Measurements from ENCODE around the gene GJD4. TPM values are rescaled to one million over a fixed set of nuclear protein-coding genes. Genes with fewer than 3 reads are reported as not detected.
A peak's percentile ranks its signal among the peaks of the same experiment; 100 is the strongest.

GJD4 gene
- total RNA-seq, 1 donor from 2014 or later = not detected

- no peaks in the 10 kb centered on the region for H3K9me3 Mint-ChIP-seq
- H3K36me3 Mint-ChIP-seq (ENCODE audit: low read depth) = peaks cover 1% of the 10 kb centered on the region
- H3K27me3 Mint-ChIP-seq (ENCODE audit: insufficient read depth) = peaks cover 56% of the 10 kb centered on the region
- H3K27ac Mint-ChIP-seq = no peak overlapping the region
- DNase-seq (ENCODE audit: low spot score) = no peak
- H3K4me1 Mint-ChIP-seq (ENCODE audit: low read depth) = peaks cover 10% of the 10 kb centered on the region
- peak overlapping the region; percentile 28 for H3K4me3 Mint-ChIP-seq
- intact Hi-C loops (cut with micrococcal nuclease) = loop anchor here (5.0 kb wide), 2 partner anchors 143 to 1238 kb away; no protein-coding TSS in a partner anchor
Observed at GRCh38 chr10:35639021-35639727, 34.0 kb downstream of the GJD4 start.

- H3K27ac Mint-ChIP-seq = no peak overlapping the region
- H3K36me3 Mint-ChIP-seq (ENCODE audit: low read depth) = peaks cover 1% of the 10 kb centered on the region
- intact Hi-C loops (cut with micrococcal nuclease) = loop anchor here (5.0 to 10.0 kb wide), 3 partner anchors 142 to 1237 kb away; partner anchors contain the start of gene CCNY
- peaks cover 63% of the 10 kb centered on the region for H3K27me3 Mint-ChIP-seq (ENCODE audit: insufficient read depth)
- peaks cover 14% of the 10 kb centered on the region for H3K4me1 Mint-ChIP-seq (ENCODE audit: low read depth)
- H3K4me3 Mint-ChIP-seq = peak overlapping the region; percentile 28
- no peaks in the 10 kb centered on the region for H3K9me3 Mint-ChIP-seq
- no peak for DNase-seq (ENCODE audit: low spot score)
Observed at GRCh38 chr10:35639728-35640401, 34.7 kb downstream of the GJD4 start.

GRCh38 chr10:35640474-35640873 lies 35.3 kb downstream of the GJD4 start:
- no peaks in the 10 kb centered on the region for H3K9me3 Mint-ChIP-seq
- intact Hi-C loops (cut with micrococcal nuclease) = loop anchor here (10.0 kb wide), 1 partner anchor 306 kb away; the partner anchor contains the start of gene CCNY
- no peak for DNase-seq (ENCODE audit: low spot score)
- H3K27ac Mint-ChIP-seq = no peak overlapping the region
- H3K4me3 Mint-ChIP-seq = peak overlapping the region; percentile 81
- peaks cover 1% of the 10 kb centered on the region for H3K36me3 Mint-ChIP-seq (ENCODE audit: low read depth)
- H3K4me1 Mint-ChIP-seq (ENCODE audit: low read depth) = peaks cover 14% of the 10 kb centered on the region
- peaks cover 69% of the 10 kb centered on the region for H3K27me3 Mint-ChIP-seq (ENCODE audit: insufficient read depth)

GRCh38 chr10:35640951-35641675 lies 36.0 kb downstream of the GJD4 start:
- Mint-ChIP-seq H3K36me3 (ENCODE audit: low read depth) (peaks cover 1% of the 10 kb centered on the region), H3K4me3 (peak overlapping the region; percentile 69), H3K27me3 (ENCODE audit: insufficient read depth) (peaks cover 71% of the 10 kb centered on the region), H3K4me1 (ENCODE audit: low read depth) (peaks cover 14% of the 10 kb centered on the region), H3K9me3 (no peaks in the 10 kb centered on the region), H3K27ac (no peak overlapping the region)
- intact Hi-C loops (cut with micrococcal nuclease) = loop anchor here (10.0 kb wide), 1 partner anchor 306 kb away; the partner anchor contains the start of gene CCNY
- DNase-seq (ENCODE audit: low spot score) = peak; percentile 22

- no peak for DNase-seq (ENCODE audit: low spot score)
- H3K36me3 Mint-ChIP-seq (ENCODE audit: low read depth) = peaks cover 1% of the 10 kb centered on the region
- H3K4me3 Mint-ChIP-seq = no peak overlapping the region
- H3K27ac Mint-ChIP-seq = no peak overlapping the region
- H3K4me1 Mint-ChIP-seq (ENCODE audit: low read depth) = peaks cover 14% of the 10 kb centered on the region
- no peaks in the 10 kb centered on the region for H3K9me3 Mint-ChIP-seq
- H3K27me3 Mint-ChIP-seq (ENCODE audit: insufficient read depth) = peaks cover 69% of the 10 kb centered on the region
- intact Hi-C loops (cut with micrococcal nuclease) = loop anchor here (1.0 to 10.0 kb wide), 4 partner anchors 307 to 647 kb away; partner anchors contain the start of genes CCNY and CREM
Observed at GRCh38 chr10:35641676-35642034, 36.5 kb downstream of the GJD4 start.

- peaks cover 67% of the 10 kb centered on the region for H3K27me3 Mint-ChIP-seq (ENCODE audit: insufficient read depth)
- H3K4me1 Mint-ChIP-seq (ENCODE audit: low read depth) = peaks cover 14% of the 10 kb centered on the region
- H3K9me3 Mint-ChIP-seq = no peaks in the 10 kb centered on the region
- H3K27ac Mint-ChIP-seq = no peak within 1 kb of the TSS
- peak within 1 kb of the TSS; percentile 83 for H3K4me3 Mint-ChIP-seq
- peak; percentile 54 for DNase-seq (ENCODE audit: low spot score)
- H3K36me3 Mint-ChIP-seq (ENCODE audit: low read depth) = peaks cover 1% of the 10 kb centered on the region
- intact Hi-C loops (cut with micrococcal nuclease) = loop anchor here (1.0 to 10.0 kb wide), 4 partner anchors 307 to 648 kb away; partner anchors contain the start of genes CCNY and CREM
Observed at GRCh38 chr10:35642035-35642792, 37.1 kb downstream of the GJD4 start, which contains the start of gene FZD8. Gene FZD8 (minus strand): TSS chr10:35642296. CDS start chr10:35641429, 867 bp downstream.

- intact Hi-C loops (cut with micrococcal nuclease) = loop anchor here (1.0 to 10.0 kb wide), 4 partner anchors 308 to 648 kb away; partner anchors contain the start of genes CCNY and CREM
- Mint-ChIP-seq H3K36me3 (ENCODE audit: low read depth) (peaks cover 1% of the 10 kb centered on the region), H3K4me3 (peak overlapping the region; percentile 83), H3K27ac (no peak overlapping the region), H3K9me3 (no peaks in the 10 kb centered on the region), H3K27me3 (ENCODE audit: insufficient read depth) (peaks cover 65% of the 10 kb centered on the region), H3K4me1 (ENCODE audit: low read depth) (peaks cover 14% of the 10 kb centered on the region)
- no peak for DNase-seq (ENCODE audit: low spot score)
Observed at GRCh38 chr10:35642793-35643114, 37.6 kb downstream of the GJD4 start.

GRCh38 chr10:35643151-35644049 lies 38.3 kb downstream of the GJD4 start:
- DNase-seq (ENCODE audit: low spot score) = no peak
- Mint-ChIP-seq H3K4me1 (ENCODE audit: low read depth) (peaks cover 14% of the 10 kb centered on the region), H3K36me3 (ENCODE audit: low read depth) (peaks cover 1% of the 10 kb centered on the region), H3K27me3 (ENCODE audit: insufficient read depth) (peaks cover 58% of the 10 kb centered on the region), H3K27ac (peak overlapping the region; percentile 52), H3K9me3 (no peaks in the 10 kb centered on the region), H3K4me3 (peak overlapping the region; percentile 78)
- intact Hi-C loops (cut with micrococcal nuclease) = loop anchor here (2.0 to 10.0 kb wide), 2 partner anchors 309 to 449 kb away; partner anchors contain the start of gene CCNY

GRCh38 chr10:35644050-35644950 lies 39.2 kb downstream of the GJD4 start:
- no peak for DNase-seq (ENCODE audit: low spot score)
- peaks cover 14% of the 10 kb centered on the region for H3K4me1 Mint-ChIP-seq (ENCODE audit: low read depth)
- intact Hi-C loops (cut with micrococcal nuclease) = loop anchor here (10.0 kb wide), 1 partner anchor 309 kb away; the partner anchor contains the start of gene CCNY
- peaks cover 1% of the 10 kb centered on the region for H3K36me3 Mint-ChIP-seq (ENCODE audit: low read depth)
- H3K27me3 Mint-ChIP-seq (ENCODE audit: insufficient read depth) = peaks cover 53% of the 10 kb centered on the region
- no peaks in the 10 kb centered on the region for H3K9me3 Mint-ChIP-seq
- peak overlapping the region; percentile 52 for H3K27ac Mint-ChIP-seq
- peak overlapping the region; percentile 78 for H3K4me3 Mint-ChIP-seq

GRCh38 chr10:35650894-35651293 lies 45.8 kb downstream of the GJD4 start:
- H3K4me1 Mint-ChIP-seq (ENCODE audit: low read depth) = no peaks in the 10 kb centered on the region

More at GRCh38 chr10:35650894-35651293, 45.8 kb downstream of the GJD4 start:
- Mint-ChIP-seq H3K36me3 (ENCODE audit: low read depth) (no peaks in the 10 kb centered on the region), H3K4me3 (no peak overlapping the region), H3K27ac (no peak overlapping the region), H3K27me3 (ENCODE audit: insufficient read depth) (peaks cover 16% of the 10 kb centered on the region), H3K9me3 (no peaks in the 10 kb centered on the region)
- DNase-seq (ENCODE audit: low spot score) = no peak
- intact Hi-C loops (cut with micrococcal nuclease) = no loop called here
